Left forelimb (tissue), 1 donor: Measurements from ENCODE around the gene ZFHX2.

ENCODE experiments used
- DNase-seq: peaks from one replicate; pipeline ENCODE4 v3.0.0-alpha.2; 2018; ENCODE audit warnings: low spot score

Gene ZFHX2

DNA sequence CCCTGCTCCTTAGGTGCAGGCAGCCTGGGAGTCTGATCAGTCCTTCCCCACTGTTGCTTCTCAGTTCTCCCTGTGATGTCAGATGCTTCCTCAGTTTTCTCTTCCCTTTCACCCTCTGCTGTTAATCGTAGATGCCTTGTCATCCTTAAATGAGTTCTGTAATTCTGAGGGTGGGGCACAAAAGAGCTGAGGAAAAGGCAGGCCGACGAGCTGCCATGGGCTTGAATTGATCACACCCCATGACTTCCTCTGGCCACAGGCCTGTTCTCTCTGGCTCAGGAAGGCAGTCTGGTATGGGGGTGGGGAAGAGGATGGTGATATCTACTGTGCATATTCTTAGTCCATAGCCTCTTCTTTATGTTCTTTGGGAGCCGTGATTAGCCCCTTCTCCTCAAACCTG is 21.3 kb upstream of the ZFHX2 start:
- peak; percentile 46 for DNase-seq

DNA sequence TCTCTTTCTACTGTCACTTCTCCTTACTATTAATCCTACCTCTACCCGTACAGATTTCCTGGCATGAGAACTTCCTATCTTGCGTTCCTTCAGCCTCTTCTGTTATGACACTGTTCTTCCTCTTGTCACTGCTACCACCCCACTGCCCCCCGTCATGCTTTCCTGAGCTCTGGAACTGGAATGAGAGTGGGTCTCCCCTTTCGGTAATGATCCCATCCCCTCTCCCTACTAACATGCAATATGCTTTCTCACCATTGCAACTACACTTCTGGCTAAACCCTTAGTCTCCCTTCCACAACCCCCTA is 20.9 kb upstream of the ZFHX2 start:
- DNase-seq: peak; percentile 23

DNA sequence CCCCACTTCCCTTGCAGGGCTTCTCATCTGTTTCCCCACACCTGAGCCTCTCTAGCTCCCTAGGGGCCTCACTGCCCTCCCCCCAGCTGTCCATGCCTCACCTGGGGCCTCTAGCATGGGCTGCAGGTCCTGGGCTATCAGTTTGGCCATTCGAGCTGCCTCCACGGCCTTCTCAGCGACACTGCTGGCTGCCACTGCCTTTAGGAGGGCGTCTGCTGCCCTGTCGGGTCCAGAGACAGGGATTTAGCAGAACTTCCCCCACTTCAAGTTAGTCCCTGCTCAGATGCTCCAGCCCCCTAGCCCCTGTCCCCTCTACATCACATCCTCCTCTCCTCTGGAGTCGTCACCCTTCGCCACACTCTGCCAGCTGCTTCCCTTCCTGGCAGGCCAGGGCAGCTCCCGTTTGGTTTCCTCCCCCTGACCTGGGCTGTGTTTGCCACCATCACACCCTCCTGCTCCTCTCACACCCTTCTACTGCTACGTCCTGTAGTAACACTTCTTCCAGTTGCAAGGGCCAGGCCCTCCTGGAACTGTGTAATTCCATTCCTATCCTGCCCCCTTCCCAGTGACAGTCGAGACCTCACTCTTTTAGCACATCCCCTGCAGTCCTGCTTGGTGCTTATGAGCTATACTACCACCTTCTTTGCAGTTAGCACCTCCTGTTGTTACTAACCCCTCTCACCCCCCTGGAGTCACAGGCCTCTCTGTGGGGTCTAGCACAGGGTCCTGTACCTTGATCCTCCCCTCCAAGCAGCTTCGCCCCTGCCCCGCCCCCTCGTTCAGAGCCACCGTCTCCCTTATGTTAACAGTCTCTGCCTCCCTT is 20.3 kb upstream of the ZFHX2 start:
- DNase-seq: peak; percentile 59

DNA sequence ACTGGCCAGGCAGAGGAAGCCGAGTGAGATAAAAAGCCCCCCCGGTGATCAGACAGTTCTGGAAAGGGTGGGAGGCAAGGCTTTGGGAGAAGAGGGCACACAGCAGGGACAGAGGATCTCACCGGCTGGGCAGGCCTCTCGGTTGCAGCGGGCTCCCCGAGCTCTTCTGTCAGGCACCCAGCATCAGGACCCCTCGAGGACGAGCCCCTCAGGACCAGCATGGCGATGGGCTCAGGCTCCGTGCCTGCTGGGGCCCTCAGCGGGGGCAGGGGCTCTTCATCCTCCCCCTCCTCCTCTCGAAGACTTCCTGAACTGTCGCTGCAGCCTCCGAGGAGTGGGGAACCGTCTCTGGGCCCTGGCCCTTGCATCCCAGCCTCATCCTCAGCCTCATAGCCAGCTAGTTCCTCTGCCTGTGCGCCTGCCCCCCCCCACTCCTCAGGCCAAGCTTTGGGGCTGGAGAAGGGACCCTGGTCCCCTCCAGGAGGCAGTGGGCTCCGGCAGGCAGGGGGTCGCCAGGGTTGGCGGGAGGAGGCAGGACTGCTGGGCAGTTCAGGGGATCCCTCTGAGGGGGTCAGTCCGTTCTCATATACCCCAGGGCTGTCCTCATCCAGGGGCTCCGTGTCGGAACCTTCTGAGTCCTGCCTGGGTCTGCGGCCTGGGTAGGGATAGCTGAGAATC is 19.4 kb upstream of the ZFHX2 start:
- DNase-seq: peak; percentile 60

GRCh38 chr14:23569443-23570151 is 18.0 kb upstream of the ZFHX2 start:
- no peak for DNase-seq

DNA sequence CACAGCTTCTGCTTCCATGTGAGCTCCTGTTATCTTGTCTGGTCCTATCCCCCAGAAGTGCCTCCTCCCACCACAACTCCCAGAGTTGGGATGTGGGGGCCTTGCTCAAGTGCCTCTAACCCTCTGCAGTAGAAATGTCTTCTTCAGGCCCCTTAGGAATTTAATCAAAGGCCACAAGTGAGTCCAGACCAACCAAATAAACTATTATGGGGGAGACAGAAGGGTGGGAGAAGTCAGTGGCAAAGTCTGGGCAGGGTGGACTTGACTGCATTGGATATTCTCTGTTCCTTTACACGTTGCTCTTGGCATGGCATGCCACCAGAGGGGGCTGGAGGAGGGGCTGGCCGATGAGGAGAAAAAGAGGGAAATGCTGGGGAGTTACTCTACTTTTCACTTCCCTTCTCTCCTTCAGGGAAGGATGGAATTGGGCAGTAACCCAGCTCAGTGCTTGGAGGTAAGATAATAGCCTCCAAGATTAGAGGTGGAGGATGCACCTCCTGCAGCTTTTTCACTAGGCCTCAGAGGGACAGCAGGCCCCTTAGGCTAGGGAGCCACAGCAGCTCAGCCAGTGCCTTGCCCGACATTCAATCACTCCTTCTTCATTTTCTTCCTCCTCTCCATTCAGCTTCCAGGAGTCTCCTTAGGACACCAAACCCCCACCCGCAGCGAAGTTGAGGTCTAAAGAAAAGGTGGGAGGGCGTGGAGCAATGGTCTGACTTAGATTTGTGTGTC is 17.2 kb upstream of the ZFHX2 start:
- no peak for DNase-seq

DNA sequence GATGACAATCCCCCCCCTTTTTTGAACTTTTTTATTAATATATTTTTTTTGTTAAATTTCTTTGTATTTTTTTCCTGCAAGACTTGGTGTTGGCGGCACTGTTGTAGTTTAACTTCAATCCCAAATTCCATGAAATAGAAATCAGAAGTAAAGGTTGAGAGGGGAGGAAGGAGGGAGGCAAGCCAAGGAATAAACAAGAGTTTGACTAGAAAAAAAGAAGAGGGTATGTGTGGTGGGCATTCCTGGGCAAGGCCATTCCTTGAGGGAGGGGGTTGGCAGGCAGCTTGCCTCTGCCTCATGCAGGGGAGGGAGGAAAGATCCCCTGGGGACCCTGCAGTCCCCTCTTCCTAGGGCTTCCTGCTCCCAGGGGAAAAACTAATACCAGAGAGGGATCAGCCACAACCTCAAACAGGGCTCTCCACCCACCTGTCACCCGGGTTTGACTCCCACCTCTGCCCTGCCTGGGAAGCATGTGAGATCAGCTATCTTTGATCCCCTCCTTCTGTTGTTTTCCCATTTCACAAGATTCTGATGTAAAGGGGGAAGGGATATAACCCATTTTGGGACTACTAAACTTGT is 16.5 kb upstream of the ZFHX2 start:
- DNase-seq: no peak

DNA sequence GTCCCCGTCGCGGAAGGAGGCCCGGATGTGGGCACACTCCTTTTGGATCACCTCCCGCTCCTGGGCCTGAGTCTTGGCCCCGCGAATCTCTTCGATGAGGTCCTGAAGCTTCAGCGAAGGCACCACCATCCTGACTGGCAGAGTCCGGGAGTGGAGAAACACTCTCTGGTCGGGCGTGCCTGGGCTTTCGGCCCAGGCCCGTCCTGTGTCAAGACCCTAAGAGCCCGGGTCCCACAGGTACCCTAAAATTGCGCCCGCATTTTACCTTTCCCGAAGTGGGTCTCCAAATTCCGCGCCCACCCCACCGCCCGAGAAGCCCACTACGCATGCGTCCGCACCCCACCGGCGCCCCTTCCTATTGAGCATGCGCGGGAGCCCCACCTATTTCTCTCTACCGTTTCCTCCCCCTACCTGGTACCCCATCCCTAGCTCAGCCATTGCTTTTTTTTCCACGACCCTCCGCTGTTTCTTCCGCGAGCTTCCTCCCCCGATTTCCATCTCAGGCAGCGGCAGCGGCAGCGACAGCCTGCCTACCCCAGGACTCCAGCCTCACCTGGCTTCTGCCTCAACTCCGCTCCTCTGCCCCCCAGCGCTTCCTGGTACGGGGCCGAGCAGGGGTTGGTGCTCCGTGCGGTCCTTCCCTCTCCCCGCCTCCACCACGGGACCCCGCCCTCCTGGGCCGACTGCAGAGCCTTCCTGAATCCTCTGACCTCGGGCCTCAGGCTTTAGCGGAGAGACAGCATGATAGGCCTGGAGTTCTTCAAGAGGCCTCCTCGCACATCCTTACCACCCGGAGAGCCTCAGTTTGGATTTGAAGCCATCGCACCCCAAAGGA is 15.8 kb upstream of the ZFHX2 start, which contains the start of gene AP1G2:
TSS of gene AP1G2 (minus strand) at position 606 of the 835 bp plus-strand sequence. CDS start at position 129, 477 bp downstream.
- peak; percentile 86 for DNase-seq

- no peak for DNase-seq
These were observed 15.2 kb upstream of the ZFHX2 start for GRCh38 chr14:23566778-23567185.

GRCh38 chr14:23566112-23566777 is 14.7 kb upstream of the ZFHX2 start:
- DNase-seq: no peak

GRCh38 chr14:23565626-23566025 is 14.1 kb upstream of the ZFHX2 start:
- no peak for DNase-seq

DNA sequence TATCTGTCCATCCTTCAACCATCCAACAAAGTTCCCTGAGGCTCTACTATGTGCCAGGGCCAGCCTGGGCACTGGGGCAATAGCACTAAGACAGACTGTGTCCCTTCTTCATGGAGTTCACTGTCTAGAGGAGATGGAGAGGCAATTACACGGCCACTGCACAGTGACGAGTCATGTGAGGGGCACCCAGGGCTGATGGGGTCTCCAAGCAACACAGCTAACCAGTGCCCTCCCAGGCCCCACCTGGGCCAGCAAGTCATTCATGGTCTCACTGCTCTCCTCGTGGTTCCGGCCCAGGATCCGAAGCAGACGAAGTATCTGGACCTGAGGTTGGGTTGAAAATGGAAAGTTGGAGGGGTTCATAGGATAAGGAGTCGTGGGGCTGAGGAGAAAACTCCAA is 13.3 kb upstream of the ZFHX2 start:
- DNase-seq: no peak

DNA sequence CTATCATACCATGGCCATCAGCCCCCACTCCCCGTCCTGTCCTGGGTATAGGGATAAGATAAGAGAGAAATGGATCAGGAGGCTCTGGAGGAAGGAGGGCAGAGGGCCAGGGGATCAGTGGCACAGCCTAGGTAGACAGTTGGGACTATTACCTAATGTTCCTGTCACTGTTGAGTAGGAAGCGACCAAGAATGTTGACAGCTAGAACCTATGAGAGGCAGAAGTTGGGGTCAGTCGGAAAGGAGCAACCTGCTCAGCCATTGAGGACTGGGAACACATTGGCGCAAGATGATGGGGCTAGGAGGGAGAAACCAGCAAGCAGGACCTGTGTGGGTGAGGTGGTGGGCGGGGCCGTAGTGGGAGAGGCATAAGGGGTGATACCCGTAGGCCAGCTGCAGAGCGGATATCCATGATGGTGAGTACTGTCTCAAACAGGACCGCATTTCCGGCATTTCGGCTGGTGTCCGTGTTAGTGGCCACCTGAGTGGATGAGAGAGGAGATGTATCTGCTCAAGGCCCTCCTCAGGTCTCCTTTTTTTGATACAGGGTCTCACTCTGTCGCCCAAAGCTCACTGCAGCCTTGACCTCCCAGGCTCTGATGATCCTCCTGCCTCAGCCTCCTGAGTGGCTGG is 12.7 kb upstream of the ZFHX2 start:
- DNase-seq: no peak

DNA sequence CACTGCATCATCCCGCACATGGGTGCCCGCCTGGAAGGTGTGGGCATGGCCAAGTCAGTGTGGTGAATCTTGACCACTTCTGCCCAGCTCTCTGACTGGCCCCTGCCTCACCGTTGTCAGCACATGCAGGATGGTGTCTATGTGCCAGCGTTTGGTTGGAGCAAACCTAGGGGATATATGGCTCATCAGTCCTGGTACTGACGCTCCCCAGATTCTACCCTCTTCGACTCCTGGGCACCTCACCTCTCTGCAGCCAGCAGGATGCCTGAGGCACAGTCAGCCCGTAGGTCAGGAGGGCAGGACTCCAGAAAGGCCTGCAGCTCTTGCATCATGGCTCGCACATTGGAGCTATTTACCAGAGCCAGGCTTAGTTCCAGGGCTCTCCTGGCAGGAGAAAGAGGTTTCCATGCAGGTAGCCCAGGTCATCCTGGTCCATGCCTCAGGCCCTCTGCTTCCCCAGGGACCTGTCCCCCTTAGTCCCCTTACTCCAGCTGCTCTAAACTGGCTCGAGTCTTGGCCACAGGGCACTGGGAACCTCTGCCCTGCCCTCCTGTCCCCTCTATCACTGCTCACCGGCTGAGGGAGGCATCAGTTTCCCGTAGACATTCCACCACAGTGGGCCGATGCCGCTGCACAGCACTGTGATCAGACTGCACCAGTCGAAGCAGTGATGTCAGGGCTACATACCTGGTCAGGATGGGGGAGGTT is 12.1 kb upstream of the ZFHX2 start:
- DNase-seq: no peak

DNA sequence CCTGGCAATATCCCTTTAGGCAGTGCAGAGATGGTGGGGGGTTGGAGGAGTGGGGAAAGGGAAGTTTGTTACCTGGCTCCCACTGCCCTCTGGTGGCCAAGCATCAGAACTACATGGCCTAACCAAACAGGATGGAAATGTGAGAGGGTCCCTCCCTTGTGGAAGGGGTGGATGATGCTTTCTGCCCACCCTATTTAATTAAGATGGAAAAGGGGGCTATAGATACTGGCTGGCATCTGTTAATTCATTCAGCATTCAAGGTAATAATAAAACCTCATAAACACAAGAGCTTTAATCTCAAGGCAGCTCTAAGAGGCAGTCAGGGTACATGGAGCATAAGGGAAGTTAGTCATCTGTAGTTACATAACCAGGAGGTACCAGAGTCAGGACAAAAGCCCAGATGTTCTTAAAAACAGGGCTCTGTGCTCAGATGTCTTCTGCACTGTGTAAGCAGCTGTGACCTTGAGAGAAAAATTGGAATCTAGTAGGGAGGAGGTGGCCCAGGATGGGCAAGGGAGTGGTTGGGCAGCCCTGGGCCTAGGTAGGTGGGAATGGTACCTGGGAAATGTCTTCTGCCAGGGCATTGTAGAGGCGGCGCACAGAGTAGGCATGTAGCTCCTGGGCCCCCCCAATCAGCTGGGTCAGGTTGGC is 11.4 kb upstream of the ZFHX2 start:
- no peak for DNase-seq

DNA sequence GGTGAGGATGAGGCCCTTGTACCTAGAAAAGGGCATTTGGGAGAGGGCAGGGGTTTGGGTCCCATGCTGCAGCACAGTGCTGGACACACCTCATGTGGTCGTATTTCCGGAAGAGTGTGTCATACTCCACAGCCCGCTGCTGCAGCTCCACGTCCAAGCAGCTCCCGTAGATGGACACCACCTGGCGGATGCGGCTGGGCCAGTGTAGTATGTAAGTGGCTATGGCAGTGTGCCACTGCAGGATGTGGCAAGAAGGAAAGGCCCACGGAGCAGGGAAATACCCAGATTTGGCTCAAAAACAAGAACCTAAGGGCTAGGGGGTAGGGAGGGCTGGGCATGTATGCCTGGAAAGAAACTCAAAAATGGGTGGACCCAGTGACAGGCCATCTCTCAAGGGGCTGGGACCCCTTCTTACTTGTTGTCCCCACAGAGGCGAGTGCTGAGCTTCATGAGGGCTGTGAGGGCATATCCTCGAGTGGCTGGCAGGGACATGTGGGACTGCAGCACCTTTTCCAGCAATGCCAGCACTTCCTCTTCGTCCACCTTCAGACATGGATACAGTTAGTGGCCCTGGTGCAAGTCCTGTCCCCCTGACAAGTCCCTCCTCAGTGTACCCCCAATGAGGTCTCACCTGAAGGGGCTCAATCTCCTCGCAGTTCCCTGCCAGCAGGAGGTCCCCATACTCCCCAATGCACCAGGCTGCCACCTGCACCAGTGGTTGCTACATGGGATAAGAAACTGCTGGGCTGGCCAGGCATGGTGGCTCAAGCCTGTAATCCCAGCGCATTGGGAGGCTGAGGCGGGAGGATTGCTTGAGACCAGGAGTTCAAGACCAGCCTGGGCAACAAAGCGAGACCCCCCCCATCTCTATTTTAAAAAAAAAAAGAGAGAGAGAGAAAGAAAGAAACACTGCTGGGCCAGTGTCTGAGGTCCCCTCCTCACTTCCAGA is 10.6 kb upstream of the ZFHX2 start:
- DNase-seq: no peak

- no peak for DNase-seq
These were observed 9.7 kb upstream of the ZFHX2 start for GRCh38 chr14:23561259-23561658.
